Peyer's patch (tissue), 4 donors: ENCODE measurements around the gene KCNIP4. TPM values are rescaled to one million over a fixed set of nuclear protein-coding genes. Genes with fewer than 3 reads are reported as not detected.

Experiments
- DNase-seq, 3 donors: peaks; one replicate each; pipeline ENCODE4 v3.0.0-alpha.2; 2017 to 2019
- H3K27ac ChIP-seq, 4 donors: fragments of 200-600 bp; sonication (generic); one replicate each; pipeline ENCODE4 v1.5.1; 2016 to 2019
- H3K27me3 ChIP-seq, 2 donors: fragments of 200-600 bp; sonication (generic); one replicate each; pipeline ENCODE4 v1.5.1; 2019
- H3K36me3 ChIP-seq, 3 donors: fragments of 200-600 bp; sonication (generic); one replicate each; pipeline ENCODE4 v1.5.1; 2016 to 2019
- H3K4me1 ChIP-seq, 4 donors: fragments of 200-600 bp; sonication (generic); one replicate each; pipeline ENCODE4 v1.5.1; 2016 to 2019
- H3K4me3 ChIP-seq, 4 donors: fragments of 200-600 bp; sonication (generic); 1 replicate in 3 of 4; 2 replicates in 1 of 4; pipeline ENCODE4 v1.5.1; 2016 to 2019; ENCODE audit warnings: mild to moderate bottlenecking in 1 of 4
- H3K9me3 ChIP-seq, 4 donors: fragments of 200-600 bp; sonication (generic); one replicate each; pipeline ENCODE4 v1.5.1; 2016 to 2019; ENCODE audit warnings: mild to moderate bottlenecking in 1 of 4
- POLR2A ChIP-seq, 2 donors: fragments of 450-650 bp; IDR thresholded peaks; one replicate each; pipeline ENCODE4 v1.5.1; 2017; ENCODE audit warnings: antibody characterized with exemption in 2 of 2, mild to moderate bottlenecking in 2 of 2, moderate library complexity in 2 of 2
- total RNA-seq, 4 donors: library from RNA; depleted of rRNA; stranded (reverse); fragments of >200 nt; gene quantifications; one replicate each; pipeline ENCODE4 v1.1.0, GENCODE V29; 2016
- TF ChIP-seq, protein P1 (sequence below), 6 experiments: fragments of 450-650 bp in 4 of 6; fragments of 200-600 bp in 2 of 6; sonication (generic) in 1 of 6; IDR thresholded peaks; one replicate each; pipeline ENCODE4 v1.5.1; 2017 to 2019; ENCODE audit warnings: antibody characterized with exemption in 6 of 6, mild to moderate bottlenecking in 3 of 6, moderate library complexity in 1 of 6

KCNIP4 gene
- total RNA-seq, 4 donors from 2014 or later: 2.8 TPM; not detected in 3

- no peaks in the 10 kb centered on the region for H3K36me3 ChIP-seq
- H3K27ac ChIP-seq: no peak overlapping the region
- H3K27me3 ChIP-seq: no peaks in the 10 kb centered on the region
- no peaks in the 10 kb centered on the region for H3K9me3 ChIP-seq
- no peak for DNase-seq
- no peak overlapping the region for H3K4me3 ChIP-seq
- TF ChIP-seq POLR2A (IDR thresholded peaks at IDR 0.05): no peak
- TF ChIP-seq, protein P1, sequence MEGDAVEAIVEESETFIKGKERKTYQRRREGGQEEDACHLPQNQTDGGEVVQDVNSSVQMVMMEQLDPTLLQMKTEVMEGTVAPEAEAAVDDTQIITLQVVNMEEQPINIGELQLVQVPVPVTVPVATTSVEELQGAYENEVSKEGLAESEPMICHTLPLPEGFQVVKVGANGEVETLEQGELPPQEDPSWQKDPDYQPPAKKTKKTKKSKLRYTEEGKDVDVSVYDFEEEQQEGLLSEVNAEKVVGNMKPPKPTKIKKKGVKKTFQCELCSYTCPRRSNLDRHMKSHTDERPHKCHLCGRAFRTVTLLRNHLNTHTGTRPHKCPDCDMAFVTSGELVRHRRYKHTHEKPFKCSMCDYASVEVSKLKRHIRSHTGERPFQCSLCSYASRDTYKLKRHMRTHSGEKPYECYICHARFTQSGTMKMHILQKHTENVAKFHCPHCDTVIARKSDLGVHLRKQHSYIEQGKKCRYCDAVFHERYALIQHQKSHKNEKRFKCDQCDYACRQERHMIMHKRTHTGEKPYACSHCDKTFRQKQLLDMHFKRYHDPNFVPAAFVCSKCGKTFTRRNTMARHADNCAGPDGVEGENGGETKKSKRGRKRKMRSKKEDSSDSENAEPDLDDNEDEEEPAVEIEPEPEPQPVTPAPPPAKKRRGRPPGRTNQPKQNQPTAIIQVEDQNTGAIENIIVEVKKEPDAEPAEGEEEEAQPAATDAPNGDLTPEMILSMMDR (IDR thresholded peaks at IDR 0.05): no peak
- H3K4me1 ChIP-seq: no peaks in the 10 kb centered on the region
Measured at GRCh38 chr4:21136051-21136630, 812.4 kb downstream of the KCNIP4 start.

- no peak for DNase-seq
- no peak for TF ChIP-seq POLR2A (IDR thresholded peaks at IDR 0.05)
- TF ChIP-seq, protein P1 (IDR thresholded peaks at IDR 0.05): peak in 3 of 6 experiments; percentile 32 to 52 (median 42)
- Histone ChIP-seq H3K4me1 (no peaks in the 10 kb centered on the region), H3K9me3 (no peaks in the 10 kb centered on the region), H3K4me3 (no peak overlapping the region), H3K27ac (no peak overlapping the region), H3K36me3 (no peaks in the 10 kb centered on the region), H3K27me3 (no peaks in the 10 kb centered on the region)
Measured at GRCh38 chr4:21134994-21135393, 813.6 kb downstream of the KCNIP4 start.

DNA sequence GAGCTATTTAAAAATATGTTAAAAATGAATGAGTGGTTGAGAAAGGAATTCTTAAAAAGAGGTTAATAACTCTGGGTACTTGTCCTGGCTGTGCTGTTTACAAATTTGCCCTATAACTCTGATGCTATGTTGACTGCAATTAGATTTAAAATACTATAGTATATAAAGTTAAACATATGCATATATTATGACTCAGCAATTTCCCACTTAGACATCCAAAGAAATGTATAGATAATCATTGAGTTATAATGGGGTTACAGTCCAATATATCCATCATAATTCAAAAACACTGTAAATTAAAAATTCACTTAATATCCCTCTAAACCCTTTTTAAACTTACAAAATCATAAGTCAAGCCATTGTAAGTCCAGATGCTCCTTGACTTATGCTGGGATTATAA is 818.0 kb downstream of the KCNIP4 start:
- H3K36me3 ChIP-seq: no peaks in the 10 kb centered on the region
- H3K27ac ChIP-seq: no peak overlapping the region
- no peak overlapping the region for H3K4me3 ChIP-seq
- no peaks in the 10 kb centered on the region for H3K4me1 ChIP-seq
- no peaks in the 10 kb centered on the region for H3K27me3 ChIP-seq
- H3K9me3 ChIP-seq: no peaks in the 10 kb centered on the region
- no peak for TF ChIP-seq POLR2A (IDR thresholded peaks at IDR 0.05)
- TF ChIP-seq, protein P1 (IDR thresholded peaks at IDR 0.05): no peak
- DNase-seq: no peak

DNA sequence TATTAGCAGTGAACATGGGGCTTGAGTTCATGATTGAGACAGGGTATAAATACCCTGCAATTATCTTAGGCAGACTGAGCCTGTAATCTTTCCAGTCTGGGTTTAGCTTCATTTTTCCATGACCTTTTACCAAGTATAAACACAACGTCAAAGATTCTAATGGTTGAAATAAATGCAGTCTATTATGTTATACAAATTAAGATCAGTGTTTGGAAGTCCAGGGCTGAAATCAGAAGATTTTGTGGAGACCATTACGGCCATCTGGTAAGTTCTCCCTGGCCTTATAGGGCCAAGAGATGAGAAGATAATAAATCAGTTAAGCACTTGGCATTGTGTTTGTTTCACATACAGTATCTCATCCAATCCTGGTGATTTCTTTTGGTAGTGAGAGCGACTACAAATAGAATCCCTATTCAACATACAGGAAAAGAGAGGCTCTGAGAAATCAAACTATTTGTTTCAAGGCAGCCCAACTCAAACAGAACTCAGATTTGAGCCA is 822.5 kb downstream of the KCNIP4 start:
- H3K4me1 ChIP-seq: no peaks in the 10 kb centered on the region
- no peak for DNase-seq
- no peaks in the 10 kb centered on the region for H3K36me3 ChIP-seq
- no peaks in the 10 kb centered on the region for H3K27me3 ChIP-seq
- H3K4me3 ChIP-seq: no peak overlapping the region
- no peaks in the 10 kb centered on the region for H3K9me3 ChIP-seq
- H3K27ac ChIP-seq: peak overlapping the region in 1 of 4 donors; percentile 4
- TF ChIP-seq POLR2A (IDR thresholded peaks at IDR 0.05): no peak
- TF ChIP-seq, protein P1 (IDR thresholded peaks at IDR 0.05): no peak

DNA sequence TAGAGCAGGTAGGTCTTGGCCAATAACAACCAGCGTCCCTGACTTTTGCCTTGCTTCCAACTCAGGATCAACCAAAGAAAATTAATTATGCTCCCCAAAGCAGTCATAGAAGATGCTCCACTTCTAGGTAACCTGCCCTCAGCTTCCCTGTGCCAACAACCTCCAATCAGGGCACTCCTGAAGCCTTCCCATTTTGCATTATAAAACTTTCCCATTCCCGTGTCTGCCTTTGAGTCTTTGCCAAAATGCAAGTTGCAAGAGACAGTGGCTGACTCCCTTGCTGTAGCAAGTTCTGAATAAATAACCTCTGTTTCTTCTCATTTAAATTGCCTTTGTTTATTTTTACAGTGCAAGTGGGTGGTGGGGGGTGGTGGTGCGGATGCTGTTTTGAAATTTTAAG is 830.3 kb downstream of the KCNIP4 start:
- Histone ChIP-seq H3K27ac (no peak overlapping the region), H3K27me3 (no peaks in the 10 kb centered on the region)

More for the DNA sequence above, 830.3 kb downstream of the KCNIP4 start:
- no peak for DNase-seq
- Histone ChIP-seq H3K36me3 (no peaks in the 10 kb centered on the region), H3K4me3 (no peak overlapping the region), H3K4me1 (no peaks in the 10 kb centered on the region), H3K9me3 (no peaks in the 10 kb centered on the region)
- TF ChIP-seq, protein P1 (IDR thresholded peaks at IDR 0.05): no peak
- no peak for TF ChIP-seq POLR2A (IDR thresholded peaks at IDR 0.05)
